HG03432 (cell line): Measurements from ENCODE around the gene SLC22A5.
A peak's percentile ranks its signal among the peaks of the same experiment; 100 is the strongest.
"Not testable (repeated sequence)": the region's sequence is repeated elsewhere in the genome, so short reads cannot be mapped to it uniquely, and the experiment has no call there.

Source experiments
- ATAC-seq: cut with Tn5 transposase; IDR thresholded peaks from one replicate; pipeline ENCODE4 v1.9.1; 2021; ENCODE audit warnings: mild to moderate bottlenecking, moderate library complexity; ENCODE audit not compliant: unreplicated experiment

SLC22A5 gene

DNA sequence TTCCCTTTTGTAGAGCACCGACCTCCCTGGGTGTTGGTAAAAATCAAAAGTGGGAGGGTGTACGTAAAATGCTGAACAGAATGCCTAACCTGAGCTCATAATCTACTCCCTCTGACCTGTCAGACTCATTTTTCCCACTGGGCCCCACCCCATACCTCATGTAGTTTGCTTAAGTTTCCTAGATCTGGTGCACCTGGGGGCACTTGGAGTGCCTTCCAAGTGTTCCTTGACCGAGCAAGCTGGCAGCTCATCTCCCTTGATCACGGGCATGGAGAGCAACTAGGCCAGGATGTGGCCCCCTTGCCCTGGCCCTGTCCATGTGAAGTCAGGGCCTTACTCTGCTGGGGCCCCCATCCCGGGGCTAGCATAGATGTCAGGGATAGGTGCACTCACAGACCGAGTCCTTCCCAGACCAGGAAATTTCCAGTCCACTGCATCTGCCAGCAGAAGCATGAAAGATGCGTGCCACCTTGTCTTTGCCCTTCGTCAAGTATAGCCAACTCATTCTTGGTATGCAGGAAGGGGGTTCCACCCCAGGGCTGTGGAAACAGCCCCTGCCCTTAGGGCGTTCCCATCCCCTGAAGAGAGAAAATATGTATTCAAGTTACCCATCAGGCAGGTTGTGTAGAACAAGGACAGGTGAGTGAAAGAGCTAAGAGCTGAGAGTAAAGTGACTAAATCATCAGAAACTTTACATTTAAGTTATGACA is 41.9 kb downstream of the SLC22A5 start:
- ATAC-seq: peak; percentile 12

DNA sequence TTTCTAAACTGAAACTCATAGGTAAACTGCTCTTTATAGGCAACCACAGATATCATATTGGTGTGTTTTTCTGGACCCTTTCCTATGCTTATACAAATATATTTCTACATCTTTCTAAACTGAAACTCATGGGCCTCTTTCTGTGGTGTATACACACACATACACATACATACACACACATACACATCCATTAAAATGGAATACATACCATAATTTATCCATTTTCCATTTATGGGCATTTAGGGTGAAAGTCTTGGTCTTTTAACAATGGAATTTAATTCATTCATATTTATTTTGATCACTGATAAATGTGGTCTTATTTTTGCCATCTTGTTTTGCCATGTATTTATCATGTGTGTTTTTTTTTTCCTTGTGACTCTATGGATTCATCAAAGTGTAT is 44.1 kb downstream of the SLC22A5 start:
- no peak for ATAC-seq

DNA sequence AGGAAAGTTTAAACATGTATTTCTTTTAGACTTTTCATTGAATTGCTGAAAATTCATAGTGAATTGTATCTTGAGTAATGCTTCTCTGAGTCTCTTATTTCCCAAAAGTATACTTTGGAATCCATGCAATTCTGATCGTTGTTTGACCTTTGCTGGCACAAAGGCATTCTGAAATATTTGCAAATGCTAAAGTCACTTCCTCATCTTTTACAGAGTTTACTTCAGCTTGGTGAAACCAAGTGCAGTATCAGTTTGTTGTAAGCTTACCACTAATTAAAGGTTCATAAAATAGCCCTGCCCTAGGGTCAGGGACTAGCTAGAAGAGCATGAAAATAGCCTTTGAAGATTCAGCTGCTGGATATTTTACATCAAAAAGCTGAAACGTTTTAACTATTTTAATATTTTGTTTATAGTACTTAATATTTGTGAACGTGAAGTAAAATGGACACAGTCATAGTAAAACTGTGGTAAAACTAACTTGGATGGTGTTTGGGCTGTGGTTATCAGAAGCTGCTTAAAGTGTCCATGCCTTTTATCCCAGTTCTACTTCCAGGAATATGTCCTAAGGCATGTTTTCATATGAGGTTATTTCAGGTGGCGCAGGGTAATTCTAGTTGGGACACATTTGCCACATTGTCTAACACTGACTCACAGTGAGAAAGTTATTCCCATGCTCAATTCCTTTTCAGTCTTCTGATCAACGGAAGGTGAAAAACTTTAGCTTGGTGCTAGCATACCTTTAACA is 45.3 kb downstream of the SLC22A5 start:
- ATAC-seq: no peak

DNA sequence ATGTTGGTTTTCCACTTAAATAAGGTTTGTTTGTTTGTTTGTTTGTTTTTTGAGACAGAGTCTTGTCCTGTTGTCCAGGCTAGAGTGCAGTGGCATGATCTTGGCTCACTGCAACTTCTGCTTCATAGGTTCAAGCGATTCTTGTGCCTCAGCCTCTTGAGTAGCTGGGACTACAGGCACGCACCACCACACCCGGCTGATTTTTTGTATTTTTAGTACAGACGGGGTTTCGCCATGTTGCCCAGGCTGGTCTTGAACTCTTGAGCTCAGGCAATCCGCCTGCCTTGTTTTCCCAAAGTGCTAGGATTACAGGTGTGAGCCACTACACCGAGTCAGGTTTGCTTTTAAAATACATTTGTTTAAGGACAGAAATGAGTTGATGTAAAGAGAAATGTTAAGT is 46.0 kb downstream of the SLC22A5 start:
- ATAC-seq: not testable (repeated sequence)

DNA sequence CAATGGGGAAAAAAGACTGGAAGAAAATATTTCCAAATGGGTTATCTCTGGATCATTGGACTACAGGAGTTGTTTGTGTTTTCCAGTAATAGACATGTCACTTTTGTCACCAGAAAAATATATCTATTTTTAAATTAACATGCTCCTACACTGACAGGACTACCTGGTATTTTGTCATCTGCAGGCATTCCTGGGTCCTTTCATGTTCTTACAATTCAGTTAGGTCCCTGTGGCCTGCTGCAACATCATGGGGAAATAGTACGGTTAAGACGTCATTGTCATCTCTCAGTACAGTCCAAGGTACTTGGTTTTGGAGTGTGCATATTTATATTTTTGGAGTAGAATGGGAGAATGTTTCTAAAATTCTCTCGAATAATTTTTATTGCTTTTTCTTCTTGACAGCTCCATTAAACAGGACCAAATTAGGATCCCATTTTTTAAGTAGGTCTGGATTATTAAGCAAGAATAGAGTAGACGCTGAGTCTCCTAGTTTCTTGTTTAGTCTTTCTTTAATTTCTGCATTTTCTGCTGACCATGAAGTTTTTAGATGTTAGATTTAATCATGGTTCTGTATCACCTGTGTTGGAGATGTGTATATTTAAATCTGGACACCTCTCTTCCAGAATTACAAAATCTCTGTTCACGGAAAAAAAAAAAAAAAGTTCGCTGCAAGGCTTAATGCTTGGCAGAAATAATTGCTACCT is 46.9 kb downstream of the SLC22A5 start:
- ATAC-seq: no peak

DNA sequence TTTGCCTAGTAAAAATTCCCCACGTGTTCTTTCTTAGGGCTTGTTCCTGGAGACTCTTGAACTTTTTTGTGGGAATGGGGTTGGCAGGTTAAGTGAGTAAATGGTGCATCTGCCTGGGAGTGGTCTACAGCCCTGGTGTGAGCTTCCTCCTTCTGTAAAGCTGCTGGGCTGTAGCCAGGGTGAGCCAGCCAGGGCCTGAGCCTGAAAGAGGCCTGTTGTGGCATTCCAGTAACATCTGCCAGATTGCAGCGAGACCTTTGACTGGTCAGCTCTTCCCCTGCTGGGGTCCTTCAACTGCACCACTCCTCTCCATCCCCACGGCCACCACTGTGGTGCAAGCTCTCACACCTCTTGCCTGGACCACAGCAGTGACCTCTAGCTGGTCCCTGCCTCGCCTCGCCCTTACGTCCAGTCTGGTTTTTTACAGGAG is 47.5 kb downstream of the SLC22A5 start:
- no peak for ATAC-seq

DNA sequence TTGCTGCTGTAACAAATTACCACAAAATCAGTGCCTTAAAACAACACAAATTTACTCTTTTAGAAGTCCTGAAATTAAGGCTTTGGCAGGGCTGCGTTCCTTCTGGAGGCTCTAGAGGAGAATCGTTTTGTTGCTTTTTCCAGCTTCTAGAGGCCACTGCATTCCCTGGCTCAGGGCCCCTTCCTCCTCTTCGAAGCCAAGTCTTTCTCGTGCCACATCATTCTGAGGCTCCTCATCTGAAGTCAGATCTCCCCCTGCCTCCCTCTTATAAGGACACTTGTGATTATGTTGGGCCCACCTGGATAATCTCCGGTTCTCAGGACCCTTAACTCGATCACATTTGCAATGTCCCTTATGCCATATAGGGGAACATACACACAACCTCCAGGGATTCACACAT is 48.0 kb downstream of the SLC22A5 start:
- ATAC-seq: no peak

DNA sequence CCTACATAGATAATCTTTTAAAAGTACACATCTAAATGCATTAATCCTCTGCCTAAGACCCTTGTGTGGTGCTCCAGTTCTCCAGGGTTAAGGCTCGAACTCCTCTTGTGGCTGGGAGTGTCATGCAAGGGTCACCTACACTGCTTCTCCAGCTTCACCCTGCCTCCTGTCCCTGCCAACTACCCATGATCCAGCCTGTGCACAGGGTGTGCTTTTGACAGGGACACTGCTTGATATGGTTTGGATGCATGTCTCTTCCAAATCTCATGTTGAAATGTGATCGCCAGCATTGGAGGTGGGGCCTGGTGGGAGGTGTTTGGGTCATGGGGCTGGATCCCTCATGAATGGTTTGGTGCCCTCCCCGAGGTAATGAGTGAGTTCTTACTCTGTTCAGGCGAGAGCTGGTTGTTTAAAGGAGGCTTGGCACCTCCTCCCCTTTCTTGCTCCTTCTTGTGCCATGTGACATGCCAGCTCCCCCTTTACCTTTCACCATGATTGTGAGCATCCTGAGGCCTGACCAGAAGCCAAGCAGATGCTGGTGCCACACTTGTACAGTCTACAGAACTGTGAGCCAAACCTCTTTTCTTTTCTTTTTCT is 48.5 kb downstream of the SLC22A5 start:
- ATAC-seq: no peak

DNA sequence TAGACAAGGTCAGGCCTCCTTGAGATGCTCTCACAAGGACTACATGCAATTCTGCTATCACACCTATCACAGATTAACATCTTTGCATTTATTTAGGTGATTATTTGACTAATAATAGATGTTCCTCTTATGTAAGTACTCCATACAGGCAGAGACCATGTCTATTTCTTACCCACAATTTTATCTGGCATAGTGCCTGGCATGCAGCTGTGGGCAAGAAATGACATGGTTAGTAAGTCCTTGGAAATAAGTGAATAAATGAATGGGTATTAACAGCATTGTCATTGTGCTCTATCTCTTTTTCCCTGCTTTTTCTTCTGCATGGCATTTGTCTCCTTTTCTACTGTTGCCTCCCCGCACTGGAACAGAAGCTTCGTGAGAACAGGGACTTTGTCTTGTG is 49.4 kb downstream of the SLC22A5 start:
- ATAC-seq: no peak

DNA sequence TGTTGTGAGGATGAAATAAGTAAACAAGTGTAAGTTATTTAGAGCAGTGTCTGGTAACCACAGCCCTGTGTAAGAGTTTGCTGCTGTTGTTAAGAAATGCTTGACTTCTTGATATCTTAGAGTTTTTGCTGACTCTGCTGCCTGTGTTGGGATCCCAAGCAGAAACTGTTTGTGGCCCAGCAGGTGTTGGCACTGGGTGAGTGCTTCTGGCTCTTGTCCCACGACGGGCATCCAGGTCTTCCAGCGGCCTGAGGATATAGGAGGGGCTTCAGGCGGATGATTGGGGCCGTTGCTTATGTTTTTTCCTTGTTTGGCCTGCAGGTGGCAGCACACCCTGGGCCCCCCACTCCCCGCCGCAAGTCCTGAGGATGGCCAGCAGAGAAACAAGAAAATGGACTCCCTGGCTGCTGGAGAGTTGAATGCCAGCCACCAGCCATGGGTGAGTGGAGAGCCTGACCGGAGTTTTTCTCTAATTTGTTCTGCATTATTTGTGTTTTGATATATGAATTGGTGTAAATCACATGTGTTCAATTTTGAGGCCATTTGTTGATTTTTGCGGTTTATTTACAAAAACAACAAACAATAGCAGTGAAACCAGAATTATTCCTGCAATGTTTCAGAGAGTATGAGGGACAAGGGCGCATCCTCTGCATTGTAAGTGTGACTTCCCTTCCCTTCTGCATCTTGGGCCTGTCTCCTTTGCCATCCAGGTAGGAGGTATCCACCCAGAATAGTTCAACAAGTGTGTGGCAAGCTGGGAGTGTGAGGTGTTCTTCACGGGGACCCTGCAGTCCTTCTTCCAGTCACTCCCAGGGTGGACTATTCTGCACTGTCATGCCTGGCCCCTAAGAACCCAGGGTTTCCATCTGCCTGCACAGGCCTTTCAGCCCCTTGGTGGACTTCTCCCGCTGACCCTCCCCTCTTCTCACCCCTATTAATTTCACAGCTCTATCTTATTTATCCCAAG is 50.3 kb downstream of the SLC22A5 start:
- ATAC-seq: peak; percentile 36

DNA sequence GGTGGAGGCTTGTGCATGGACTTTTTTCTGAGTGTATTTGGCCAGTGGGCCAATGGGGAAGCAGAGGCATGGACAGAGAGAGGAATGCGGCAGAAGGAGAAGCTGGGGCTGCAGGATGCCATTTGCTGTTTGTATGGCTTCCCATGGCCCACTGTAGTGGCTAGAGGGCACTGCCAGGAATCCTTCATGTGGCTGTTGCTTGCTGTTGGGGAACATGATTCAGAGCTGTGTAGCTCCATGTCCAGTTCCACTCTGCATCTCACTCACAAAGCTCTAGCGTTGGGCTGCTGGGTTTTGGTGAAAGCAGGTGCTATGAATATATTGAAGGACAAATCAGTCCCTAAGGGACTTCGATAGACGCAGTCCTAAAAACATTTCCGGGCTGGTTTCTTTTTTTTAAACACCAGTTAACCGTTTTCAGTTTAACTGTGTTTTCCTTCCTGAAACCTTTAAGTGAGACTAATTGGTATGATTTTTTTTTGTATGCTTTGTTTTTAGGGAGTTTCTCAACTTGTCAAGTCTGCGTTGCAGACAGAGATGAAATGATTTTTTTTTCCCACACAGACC is 51.3 kb downstream of the SLC22A5 start:
- peak; percentile 57 for ATAC-seq

DNA sequence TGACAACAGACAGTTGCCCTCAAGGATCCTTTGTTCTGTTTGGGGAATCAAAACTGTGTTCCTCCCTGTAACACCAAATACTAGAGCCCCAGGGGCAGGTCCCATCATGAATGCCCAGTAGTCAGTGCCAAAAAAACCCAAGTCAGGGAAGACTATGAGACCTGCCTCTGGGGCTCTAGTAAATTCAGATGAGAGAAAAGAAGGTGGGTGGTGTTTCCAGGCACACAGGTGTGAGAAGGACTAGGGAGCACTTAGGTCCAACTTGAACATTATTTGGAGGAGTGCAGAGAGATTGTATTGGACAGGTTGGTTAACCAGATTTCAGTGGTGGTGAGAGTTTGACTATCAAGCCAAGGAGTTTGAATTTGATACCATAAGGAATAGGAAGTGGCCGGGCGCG is 52.0 kb downstream of the SLC22A5 start:
- ATAC-seq: no peak

DNA sequence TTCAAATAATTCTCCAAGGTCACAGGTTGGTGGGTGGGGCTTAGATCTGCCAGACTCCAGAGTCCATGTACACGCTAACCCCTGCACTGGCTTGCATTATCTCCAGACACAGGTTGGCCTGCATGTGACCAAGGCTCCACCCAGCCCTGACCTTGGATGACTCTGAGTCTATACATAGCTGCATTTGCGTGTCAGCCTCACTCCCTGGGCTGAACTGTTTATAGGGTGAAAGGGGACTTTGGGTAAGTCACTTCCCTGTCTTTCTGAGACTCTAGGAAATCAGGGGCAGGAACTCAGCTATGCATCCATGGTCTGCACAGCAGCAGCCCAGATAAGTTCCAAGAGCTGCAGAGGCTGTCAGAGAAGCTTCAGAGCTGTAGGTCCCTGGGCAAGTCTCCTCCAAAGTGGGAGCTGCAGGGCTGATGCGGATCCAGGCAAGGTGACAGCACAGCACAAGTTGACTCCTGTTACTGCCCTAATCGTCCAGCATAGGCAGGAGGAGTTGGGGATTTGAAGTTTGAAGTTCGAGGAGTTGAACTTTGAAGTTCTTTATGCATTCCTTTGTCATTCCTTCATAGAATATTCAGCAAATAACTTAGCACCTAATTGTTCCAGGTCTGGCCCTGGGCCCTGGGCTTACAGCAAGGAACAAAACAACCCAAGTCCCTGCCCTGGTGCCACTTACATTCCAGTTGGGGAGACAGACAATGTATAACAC is 53.4 kb downstream of the SLC22A5 start:
- peak; percentile 39 for ATAC-seq

DNA sequence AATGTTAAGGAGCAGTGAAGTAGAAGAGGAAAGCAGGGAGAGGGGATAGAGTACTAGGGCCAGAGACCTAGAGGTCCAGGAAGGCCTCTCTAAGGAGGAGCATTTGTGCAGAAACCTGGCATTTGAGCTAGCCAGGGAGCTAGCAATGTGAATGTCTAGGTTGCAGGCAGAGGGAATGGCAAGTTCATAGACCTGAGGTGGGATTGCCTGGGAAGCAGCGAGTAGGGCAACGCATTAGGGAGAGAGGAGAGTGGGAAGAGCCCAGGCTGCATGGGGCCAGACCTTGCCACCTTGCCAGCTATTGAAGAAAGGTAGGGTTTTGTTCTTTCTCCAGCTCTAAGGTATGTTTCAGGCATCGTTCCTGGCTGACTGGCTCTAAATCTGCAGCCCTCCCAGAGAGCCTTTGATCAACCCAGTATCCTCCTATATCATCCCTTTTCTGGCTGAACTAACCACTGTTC is 54.0 kb downstream of the SLC22A5 start:
- no peak for ATAC-seq

DNA sequence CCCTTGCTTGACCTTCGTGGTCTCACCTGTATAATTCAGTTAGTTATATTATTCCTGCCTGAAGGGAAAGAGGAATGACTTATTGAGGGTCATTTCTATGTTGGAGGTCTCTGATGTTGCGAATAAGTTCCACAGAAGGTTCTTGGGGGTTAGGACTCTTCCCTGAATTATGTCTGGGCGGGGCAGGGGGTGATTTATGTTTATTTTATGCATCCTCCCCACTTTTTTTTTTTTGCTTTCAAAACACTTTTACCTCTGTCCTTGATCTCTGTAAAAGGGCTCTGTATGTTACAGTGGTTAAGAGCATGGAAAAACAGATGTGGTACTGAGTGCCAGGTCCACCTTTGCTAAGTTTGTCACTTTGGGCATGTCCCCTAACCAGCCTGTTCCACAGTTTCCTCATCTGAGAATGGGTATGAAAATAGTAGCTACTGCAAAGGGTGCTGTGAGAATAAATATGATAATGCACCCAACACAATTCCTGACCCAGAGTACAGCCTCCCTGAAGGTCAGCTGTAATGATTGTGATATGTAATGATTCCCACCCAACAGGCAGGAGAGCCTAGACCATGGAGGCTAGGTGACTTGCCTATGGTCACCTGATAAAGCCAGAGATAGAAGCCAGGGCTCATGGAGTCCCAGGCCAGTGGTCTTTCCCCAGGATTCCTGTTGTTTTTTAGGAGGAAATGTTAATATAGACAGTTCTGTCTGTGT is 54.8 kb downstream of the SLC22A5 start:
- no peak for ATAC-seq

DNA sequence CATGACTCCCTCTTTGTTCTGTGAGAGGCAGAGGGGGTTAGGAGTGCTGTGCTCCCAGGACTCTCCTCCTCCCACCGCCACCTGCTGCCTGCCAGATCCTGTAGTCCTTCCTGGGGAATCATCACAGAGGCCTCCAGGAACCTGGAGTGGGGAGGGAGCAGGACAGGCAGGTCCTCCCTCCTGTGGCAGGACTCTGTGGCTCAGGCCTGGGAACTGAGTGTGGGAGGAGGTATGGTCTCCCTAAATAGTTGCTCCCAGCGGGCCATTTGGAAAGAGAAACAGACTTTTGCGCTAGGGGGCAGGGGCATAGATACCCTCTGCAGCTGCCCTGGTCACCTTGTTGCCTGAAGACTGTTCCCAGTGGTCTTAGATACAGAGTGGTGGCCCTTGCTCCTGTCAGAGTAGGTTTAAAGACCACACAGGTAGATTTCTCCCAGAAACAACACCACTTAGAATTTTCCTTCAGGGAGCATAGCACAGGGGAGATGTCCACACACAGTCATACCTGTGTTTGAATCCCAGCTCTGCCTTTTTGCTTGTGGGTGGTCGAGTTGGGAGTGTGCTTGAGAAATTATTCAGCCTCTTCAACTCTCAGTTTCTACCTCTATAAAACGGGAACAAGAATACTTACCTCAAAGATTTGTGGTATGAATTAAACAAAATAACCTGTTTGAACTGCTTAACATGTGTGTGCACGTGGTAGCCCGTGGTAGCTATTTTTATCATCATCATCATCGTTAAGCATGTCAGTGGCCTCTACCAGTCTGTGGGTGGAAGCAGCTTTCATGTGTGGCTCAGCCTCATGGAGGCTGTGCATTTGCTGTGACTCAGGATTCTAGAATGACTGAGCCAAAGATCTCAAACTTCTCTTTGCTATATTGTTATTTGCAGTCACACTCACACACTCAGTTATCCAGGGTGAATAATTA is 55.8 kb downstream of the SLC22A5 start:
- ATAC-seq: peak; percentile 51

DNA sequence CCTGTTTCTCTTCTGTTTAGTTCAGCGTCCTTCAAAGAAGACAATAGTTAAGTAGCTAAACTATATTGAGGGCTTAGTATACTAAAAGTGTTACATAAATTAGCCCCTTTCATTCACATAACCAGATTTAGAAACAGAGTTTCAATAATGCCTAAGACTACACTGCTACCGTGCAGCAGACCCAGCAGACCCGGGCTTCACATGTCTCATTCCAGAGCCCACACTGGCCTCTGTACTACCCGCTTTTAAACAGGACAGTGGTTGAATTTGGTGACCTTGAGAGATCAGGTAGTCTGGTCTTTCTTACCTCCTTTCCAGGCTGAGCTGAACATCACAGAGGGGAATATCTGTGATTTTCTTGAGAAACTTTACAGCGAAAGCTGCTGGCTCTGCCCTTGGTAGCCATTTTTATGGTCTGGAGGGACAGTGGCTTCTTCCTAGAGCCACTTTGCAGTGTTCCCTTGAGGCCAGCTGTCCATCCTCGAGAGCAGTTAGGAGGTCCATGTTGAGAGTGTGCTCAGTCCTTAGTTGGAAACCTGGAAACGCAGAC is 56.5 kb downstream of the SLC22A5 start:
- ATAC-seq: no peak
